Measurements from ENCODE around the gene SLC24A4. TPM values are rescaled to one million over a fixed set of nuclear protein-coding genes. Genes with fewer than 3 reads are reported as not detected.

SLC24A4 gene
- total RNA-seq, 1 experiment from 2014 or later: not detected

DNA sequence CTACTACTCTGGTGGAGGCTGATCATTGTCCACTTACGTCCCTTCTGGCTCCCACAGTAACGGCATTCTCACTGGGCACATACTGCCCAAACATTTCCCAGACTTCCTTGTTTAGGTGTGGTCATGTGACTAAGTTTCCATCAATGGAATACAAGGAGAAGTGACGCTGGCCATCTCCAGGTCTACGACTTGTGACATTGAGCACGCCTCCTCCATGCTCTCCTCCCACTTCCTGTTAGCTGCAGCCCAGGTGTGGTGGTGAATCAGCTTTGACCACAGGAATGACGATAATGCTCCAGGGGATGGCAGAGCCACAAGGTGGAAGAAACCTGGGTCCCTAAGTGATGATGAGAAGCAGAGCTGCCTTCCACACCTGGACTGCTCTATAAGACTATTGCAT lies 6.0 kb upstream of the SLC24A4 start:
- Histone ChIP-seq H3K4me3 (ENCODE audit: low read length) (no peak overlapping the region), H3K4me2 (ENCODE audit: low read length) (peak overlapping the region; percentile 17; the same call in 1 of the 2 replicates), H3K4me1 (ENCODE audit: insufficient read depth, low read length) (0 out of 2 replicates have a peak, but pooled peaks cover 4% of the 10 kb centered on the region), H3K27ac (ENCODE audit: low read length) (0 out of 2 replicates have a peak overlapping the region, but pooled peaks have one; percentile 16), H3K9me3 (ENCODE audit: low read length) (no peaks in the 10 kb centered on the region), H3K27me3 (ENCODE audit: low read length) (peaks cover 5% of the 10 kb centered on the region), H2AFZ (ENCODE audit: low read length) (peak overlapping the region; percentile 50; the same call in 1 of the 2 replicates), H3K9ac (ENCODE audit: low read length) (no peak overlapping the region), H3F3A (ENCODE audit: low read length, unreplicated experiment) (no peaks in the 10 kb centered on the region), H3K9me2 (replicated peaks; ENCODE audit: low read length) (no peaks in the 10 kb centered on the region), H3K79me2 (ENCODE audit: low read length) (no peaks in the 10 kb centered on the region), H4K20me1 (ENCODE audit: low read length) (no peaks in the 10 kb centered on the region), H3K36me3 (ENCODE audit: low read depth, low read length) (no peaks in the 10 kb centered on the region)
- peak; percentile 83 for ATAC-seq
- ChIA-PET CTCF (no interaction called here), POLR2A (ENCODE audit: unreplicated experiment) (no interaction called here)
- DNase-seq: peak; percentile 85
- TF ChIP-seq EZH2 (IDR thresholded peaks at IDR 0.05; ENCODE audit: low read length, unreplicated experiment): no peak
- TF ChIP-seq, protein P1, sequence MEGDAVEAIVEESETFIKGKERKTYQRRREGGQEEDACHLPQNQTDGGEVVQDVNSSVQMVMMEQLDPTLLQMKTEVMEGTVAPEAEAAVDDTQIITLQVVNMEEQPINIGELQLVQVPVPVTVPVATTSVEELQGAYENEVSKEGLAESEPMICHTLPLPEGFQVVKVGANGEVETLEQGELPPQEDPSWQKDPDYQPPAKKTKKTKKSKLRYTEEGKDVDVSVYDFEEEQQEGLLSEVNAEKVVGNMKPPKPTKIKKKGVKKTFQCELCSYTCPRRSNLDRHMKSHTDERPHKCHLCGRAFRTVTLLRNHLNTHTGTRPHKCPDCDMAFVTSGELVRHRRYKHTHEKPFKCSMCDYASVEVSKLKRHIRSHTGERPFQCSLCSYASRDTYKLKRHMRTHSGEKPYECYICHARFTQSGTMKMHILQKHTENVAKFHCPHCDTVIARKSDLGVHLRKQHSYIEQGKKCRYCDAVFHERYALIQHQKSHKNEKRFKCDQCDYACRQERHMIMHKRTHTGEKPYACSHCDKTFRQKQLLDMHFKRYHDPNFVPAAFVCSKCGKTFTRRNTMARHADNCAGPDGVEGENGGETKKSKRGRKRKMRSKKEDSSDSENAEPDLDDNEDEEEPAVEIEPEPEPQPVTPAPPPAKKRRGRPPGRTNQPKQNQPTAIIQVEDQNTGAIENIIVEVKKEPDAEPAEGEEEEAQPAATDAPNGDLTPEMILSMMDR (conservative IDR thresholded peaks at IDR 0.05; ENCODE audit: low read depth, low read length): no peak
- no peak for TF ChIP-seq EZH2phosphoT487 (IDR thresholded peaks at IDR 0.05; ENCODE audit: borderline replicate concordance, low read length)
- BruUV-seq (replicated peaks): no TSS peak
- intact Hi-C loops (cut with micrococcal nuclease): no loop called here

DNA sequence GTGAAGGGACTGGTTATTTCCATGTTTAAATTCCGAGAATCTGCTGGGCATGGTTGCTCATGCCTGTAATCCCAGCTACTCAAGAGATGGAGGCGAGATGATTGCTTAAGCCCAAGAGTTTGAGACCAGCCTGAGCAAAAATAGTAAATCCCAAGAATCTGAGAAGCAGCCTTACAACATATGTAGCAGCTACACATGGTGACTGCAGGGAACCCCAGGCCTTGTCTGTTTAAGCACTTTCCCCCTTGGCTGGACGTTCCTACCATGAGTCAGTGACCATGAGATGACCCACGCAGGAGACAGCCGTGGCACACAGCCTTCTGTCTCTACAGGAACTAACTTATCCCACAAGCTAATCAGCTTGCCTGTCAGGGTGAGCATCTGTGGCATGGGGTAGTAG lies 5.5 kb upstream of the SLC24A4 start:
- no peak overlapping the region for H3K4me2 ChIP-seq (ENCODE audit: low read length)
- BruUV-seq (replicated peaks): no TSS peak
- H3K4me1 ChIP-seq (ENCODE audit: insufficient read depth, low read length): 0 out of 2 replicates have a peak, but pooled peaks cover 4% of the 10 kb centered on the region
- H3F3A ChIP-seq (ENCODE audit: low read length, unreplicated experiment): no peaks in the 10 kb centered on the region
- peak; percentile 7 for DNase-seq
- intact Hi-C loops (cut with micrococcal nuclease): no loop called here
- H3K4me3 ChIP-seq (ENCODE audit: low read length): no peak overlapping the region
- ChIA-PET CTCF (no interaction called here), POLR2A (ENCODE audit: unreplicated experiment) (no interaction called here)
- H4K20me1 ChIP-seq (ENCODE audit: low read length): no peaks in the 10 kb centered on the region
- H3K27ac ChIP-seq (ENCODE audit: low read length): no peak overlapping the region
- TF ChIP-seq, protein P1 (conservative IDR thresholded peaks at IDR 0.05; ENCODE audit: low read depth, low read length): no peak
- TF ChIP-seq EZH2phosphoT487 (IDR thresholded peaks at IDR 0.05; ENCODE audit: borderline replicate concordance, low read length): no peak
- no peak for TF ChIP-seq EZH2 (IDR thresholded peaks at IDR 0.05; ENCODE audit: low read length, unreplicated experiment)
- no peaks in the 10 kb centered on the region for H3K9me2 ChIP-seq (replicated peaks; ENCODE audit: low read length)
- H3K36me3 ChIP-seq (ENCODE audit: low read depth, low read length): no peaks in the 10 kb centered on the region
- H3K27me3 ChIP-seq (ENCODE audit: low read length): peaks cover 11% of the 10 kb centered on the region
- no peak overlapping the region for H2AFZ ChIP-seq (ENCODE audit: low read length)
- ATAC-seq: no peak
- no peaks in the 10 kb centered on the region for H3K79me2 ChIP-seq (ENCODE audit: low read length)
- no peaks in the 10 kb centered on the region for H3K9me3 ChIP-seq (ENCODE audit: low read length)
- H3K9ac ChIP-seq (ENCODE audit: low read length): no peak overlapping the region

DNA sequence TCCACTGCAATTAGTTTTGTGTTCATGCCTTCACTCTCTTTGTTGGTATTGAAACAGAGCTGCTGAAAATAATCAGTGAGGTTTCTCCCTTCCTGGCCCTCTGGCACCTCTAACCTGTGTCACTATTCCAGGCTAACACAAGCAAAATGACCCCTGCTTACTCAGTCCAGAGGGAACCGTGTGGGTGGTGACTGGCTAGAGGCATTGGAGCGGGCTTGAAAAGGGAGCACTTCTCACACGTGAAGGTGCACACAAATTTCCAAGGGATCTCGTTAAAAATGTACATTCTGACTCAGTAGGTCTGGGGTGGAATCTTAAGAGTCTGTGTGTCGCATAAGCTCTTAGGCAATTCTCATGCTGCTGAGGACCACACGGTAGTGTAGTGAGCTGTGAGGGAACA lies 1.3 kb upstream of the SLC24A4 start:
- Histone ChIP-seq H3K9me3 (ENCODE audit: low read length) (no peaks in the 10 kb centered on the region), H3F3A (ENCODE audit: low read length, unreplicated experiment) (no peaks in the 10 kb centered on the region), H3K4me1 (ENCODE audit: insufficient read depth, low read length) (0 out of 2 replicates have a peak, but pooled peaks cover 1% of the 10 kb centered on the region), H4K20me1 (ENCODE audit: low read length) (no peaks in the 10 kb centered on the region), H3K27ac (ENCODE audit: low read length) (no peak overlapping the region), H3K4me3 (ENCODE audit: low read length) (no peak overlapping the region), H2AFZ (ENCODE audit: low read length) (no peak overlapping the region), H3K9me2 (replicated peaks; ENCODE audit: low read length) (no peaks in the 10 kb centered on the region), H3K27me3 (ENCODE audit: low read length) (peaks cover 35% of the 10 kb centered on the region), H3K9ac (ENCODE audit: low read length) (no peak overlapping the region), H3K36me3 (ENCODE audit: low read depth, low read length) (no peaks in the 10 kb centered on the region), H3K4me2 (ENCODE audit: low read length) (no peak overlapping the region), H3K79me2 (ENCODE audit: low read length) (no peaks in the 10 kb centered on the region)
- ATAC-seq: no peak
- DNase-seq: no peak
- intact Hi-C loops (cut with micrococcal nuclease): no loop called here
- TF ChIP-seq EZH2phosphoT487 (IDR thresholded peaks at IDR 0.05; ENCODE audit: borderline replicate concordance, low read length) (no peak), EZH2 (IDR thresholded peaks at IDR 0.05; ENCODE audit: low read length, unreplicated experiment) (no peak)
- TF ChIP-seq, protein P1 (conservative IDR thresholded peaks at IDR 0.05; ENCODE audit: low read depth, low read length): no peak
- no TSS peak for BruUV-seq (replicated peaks)
- ChIA-PET POLR2A (ENCODE audit: unreplicated experiment) (no interaction called here), CTCF (no interaction called here)
